OCI-LY7 (cell line): Measurements from ENCODE around the gene PLEK2.

ENCODE experiments used
- EZH2phosphoT487 ChIP-seq: fragments of 200-600 bp; sonication (generic); IDR thresholded peaks from 2 replicates; pipeline ENCODE4 v1.6.1; 2018; ENCODE audit warnings: low read depth, borderline replicate concordance, mild to moderate bottlenecking, mixed run types, antibody characterized with exemption, low read length, moderate library complexity, mixed read lengths
- TF ChIP-seq, protein P1 (sequence below): fragments of 200-600 bp; sonication (generic); conservative IDR thresholded peaks from 2 replicates; pipeline ENCODE4 v1.5.1; 2014; ENCODE audit warnings: mild to moderate bottlenecking, antibody characterized with exemption, low read length, moderate library complexity, mixed read lengths

- TF ChIP-seq, protein P1, sequence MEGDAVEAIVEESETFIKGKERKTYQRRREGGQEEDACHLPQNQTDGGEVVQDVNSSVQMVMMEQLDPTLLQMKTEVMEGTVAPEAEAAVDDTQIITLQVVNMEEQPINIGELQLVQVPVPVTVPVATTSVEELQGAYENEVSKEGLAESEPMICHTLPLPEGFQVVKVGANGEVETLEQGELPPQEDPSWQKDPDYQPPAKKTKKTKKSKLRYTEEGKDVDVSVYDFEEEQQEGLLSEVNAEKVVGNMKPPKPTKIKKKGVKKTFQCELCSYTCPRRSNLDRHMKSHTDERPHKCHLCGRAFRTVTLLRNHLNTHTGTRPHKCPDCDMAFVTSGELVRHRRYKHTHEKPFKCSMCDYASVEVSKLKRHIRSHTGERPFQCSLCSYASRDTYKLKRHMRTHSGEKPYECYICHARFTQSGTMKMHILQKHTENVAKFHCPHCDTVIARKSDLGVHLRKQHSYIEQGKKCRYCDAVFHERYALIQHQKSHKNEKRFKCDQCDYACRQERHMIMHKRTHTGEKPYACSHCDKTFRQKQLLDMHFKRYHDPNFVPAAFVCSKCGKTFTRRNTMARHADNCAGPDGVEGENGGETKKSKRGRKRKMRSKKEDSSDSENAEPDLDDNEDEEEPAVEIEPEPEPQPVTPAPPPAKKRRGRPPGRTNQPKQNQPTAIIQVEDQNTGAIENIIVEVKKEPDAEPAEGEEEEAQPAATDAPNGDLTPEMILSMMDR: no peak
- TF ChIP-seq EZH2phosphoT487: no peak
Measured at GRCh38 chr14:67449096-67449495, 37.1 kb upstream of the PLEK2 start.
